GM21717 (cell line): ENCODE results near the gene INPP4B.
"Not testable (repeated sequence)": the region's sequence is repeated elsewhere in the genome, so short reads cannot be mapped to it uniquely, and the experiment has no call there.

Experiments used
- ATAC-seq: cut with Tn5 transposase; IDR thresholded peaks from one replicate; pipeline ENCODE4 v1.9.1; 2021; ENCODE audit warnings: mild to moderate bottlenecking, moderate library complexity; ENCODE audit not compliant: unreplicated experiment

INPP4B gene

GRCh38 chr4:142826503-142827241 is 19.4 kb downstream of the INPP4B start:
- no peak for ATAC-seq

GRCh38 chr4:142824368-142824767 is 21.7 kb downstream of the INPP4B start:
- no peak for ATAC-seq

- ATAC-seq, result no peak
Observed at GRCh38 chr4:142823796-142824195, 22.3 kb downstream of the INPP4B start.

- ATAC-seq, result no peak
Observed at GRCh38 chr4:142818476-142818875, 27.6 kb downstream of the INPP4B start.

GRCh38 chr4:142818031-142818430 is 28.1 kb downstream of the INPP4B start:
- ATAC-seq, result no peak

GRCh38 chr4:142817442-142817841 is 28.7 kb downstream of the INPP4B start:
- ATAC-seq, result no peak

- ATAC-seq, result no peak
Observed at GRCh38 chr4:142815834-142816233, 30.3 kb downstream of the INPP4B start.

GRCh38 chr4:142813388-142813787 is 32.7 kb downstream of the INPP4B start:
- no peak for ATAC-seq

GRCh38 chr4:142812091-142812490 is 34.0 kb downstream of the INPP4B start:
- ATAC-seq, result no peak

- no peak for ATAC-seq
Observed at GRCh38 chr4:142811034-142811433, 35.1 kb downstream of the INPP4B start.

GRCh38 chr4:142809559-142809958 is 36.5 kb downstream of the INPP4B start:
- ATAC-seq, result no peak

GRCh38 chr4:142803879-142804278 is 42.2 kb downstream of the INPP4B start:
- not testable (repeated sequence) for ATAC-seq

- no peak for ATAC-seq
Observed at GRCh38 chr4:142801966-142802365, 44.1 kb downstream of the INPP4B start.

GRCh38 chr4:142781114-142781513 is 65.0 kb downstream of the INPP4B start:
- no peak for ATAC-seq

GRCh38 chr4:142778900-142779299 is 67.2 kb downstream of the INPP4B start:
- ATAC-seq, result no peak

GRCh38 chr4:142778430-142778829 is 67.7 kb downstream of the INPP4B start:
- no peak for ATAC-seq

- no peak for ATAC-seq
Observed at GRCh38 chr4:142777045-142777743, 68.9 kb downstream of the INPP4B start.

- ATAC-seq, result no peak
Observed at GRCh38 chr4:142776026-142776425, 70.1 kb downstream of the INPP4B start.

- no peak for ATAC-seq
Observed at GRCh38 chr4:142773505-142773904, 72.6 kb downstream of the INPP4B start.

- ATAC-seq, result no peak
Observed at GRCh38 chr4:142762280-142762679, 83.8 kb downstream of the INPP4B start.

GRCh38 chr4:142752202-142752786 is 93.8 kb downstream of the INPP4B start:
- ATAC-seq, result no peak
